ENCODE results near the gene FYN. TPM values are rescaled to one million over a fixed set of nuclear protein-coding genes. Genes with fewer than 3 reads are reported as not detected.

The FYN gene
- total and polyA plus RNA-seq, 2 experiments from 2014 or later: 58.6 to 166 TPM

DNA sequence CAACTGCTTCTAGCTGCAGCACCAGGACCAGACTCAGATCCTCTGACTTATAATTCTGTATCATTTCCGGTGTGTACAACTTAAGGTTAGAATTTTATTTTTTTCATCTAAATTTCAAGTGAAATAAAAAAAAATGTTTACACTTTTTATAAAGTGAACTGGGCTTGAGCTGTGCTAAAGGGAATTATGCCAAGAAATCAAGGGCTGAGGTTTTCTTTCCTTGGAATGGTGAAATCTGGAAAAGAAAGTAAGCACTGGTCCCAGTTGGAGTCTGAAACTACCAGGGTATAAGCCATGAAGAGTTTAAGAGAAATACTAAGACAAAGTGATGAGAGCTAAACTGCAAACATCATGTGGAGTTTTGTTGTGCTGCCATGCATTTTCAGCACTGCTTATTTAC, 21.7 kb upstream of the FYN start:
- Histone ChIP-seq H3K9ac (no peak overlapping the region), H3K27me3 (replicated peaks; ENCODE audit: insufficient read depth) (no peaks in the 10 kb centered on the region), H4K20me1 (ENCODE audit: insufficient read depth) (no peaks in the 10 kb centered on the region), H3K4me3 (no peak overlapping the region), H3F3A (ENCODE audit: insufficient read depth) (peaks cover 14% of the 10 kb centered on the region), H3K9me2 (ENCODE audit: insufficient read depth) (no peaks in the 10 kb centered on the region), H2AFZ (peak overlapping the region; percentile 27), H3K9me3 (ENCODE audit: low read depth) (no peaks in the 10 kb centered on the region), H3K27ac (peak overlapping the region; percentile 19), H3K4me1 (ENCODE audit: insufficient read depth) (peaks cover 24% of the 10 kb centered on the region), H3K79me2 (ENCODE audit: insufficient read depth) (no peaks in the 10 kb centered on the region), H3K36me3 (ENCODE audit: low read depth) (no peaks in the 10 kb centered on the region), H3K4me2 (ENCODE audit: unreplicated experiment) (peak overlapping the region; percentile 59)
- TF ChIP-seq EZH2 (IDR thresholded peaks at IDR 0.05; ENCODE audit: insufficient read depth, poor library complexity, severe bottlenecking) (no peak), EZH2phosphoT487 (IDR thresholded peaks at IDR 0.05; ENCODE audit: insufficient read depth, low read depth) (no peak)
- in situ Hi-C loops (cut with MboI): no loop called here
- 14 to 18% methylated on average over 1 of the region's 1 CpG for WGBS, 2 experiments (ENCODE audit: low coverage in 1 of 2, low lambda C conversion rate in 2 of 2, missing lambda C conversion rate in 2 of 2)
- peak; percentile 45 for DNase-seq

DNA sequence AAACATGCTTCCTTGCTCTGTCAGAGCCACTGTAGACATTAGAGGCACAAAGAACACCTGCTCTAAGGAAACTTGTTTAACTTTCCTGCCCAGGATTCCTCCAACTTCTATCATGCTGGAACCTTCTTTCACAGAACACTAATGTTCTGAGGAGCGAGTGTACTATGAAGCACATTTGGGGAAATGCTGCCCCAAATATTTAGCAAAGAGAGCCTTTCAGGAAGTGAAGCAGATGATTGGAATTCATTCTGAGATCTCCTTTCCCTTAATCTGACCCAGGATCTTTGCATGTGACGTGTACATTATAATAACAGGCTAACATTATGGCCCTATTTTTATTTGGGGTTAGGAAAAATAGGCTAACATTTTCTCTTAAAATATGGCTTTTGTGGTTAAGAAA, 21.0 kb upstream of the FYN start:
- no peaks in the 10 kb centered on the region for H3K27me3 ChIP-seq (replicated peaks; ENCODE audit: insufficient read depth)
- peak overlapping the region; percentile 57 for H2AFZ ChIP-seq
- peaks cover 14% of the 10 kb centered on the region for H3F3A ChIP-seq (ENCODE audit: insufficient read depth)
- peak overlapping the region; percentile 59 for H3K4me2 ChIP-seq (ENCODE audit: unreplicated experiment)
- in situ Hi-C loops (cut with MboI): no loop called here
- H3K9ac ChIP-seq: no peak overlapping the region
- no peak for TF ChIP-seq EZH2phosphoT487 (IDR thresholded peaks at IDR 0.05; ENCODE audit: insufficient read depth, low read depth)
- no peak for TF ChIP-seq EZH2 (IDR thresholded peaks at IDR 0.05; ENCODE audit: insufficient read depth, poor library complexity, severe bottlenecking)
- peak overlapping the region; percentile 12; the same call in 1 of the 2 replicates for H3K4me3 ChIP-seq
- H3K9me2 ChIP-seq (ENCODE audit: insufficient read depth): no peaks in the 10 kb centered on the region
- no peaks in the 10 kb centered on the region for H3K36me3 ChIP-seq (ENCODE audit: low read depth)
- H3K79me2 ChIP-seq (ENCODE audit: insufficient read depth): no peaks in the 10 kb centered on the region
- H4K20me1 ChIP-seq (ENCODE audit: insufficient read depth): no peaks in the 10 kb centered on the region
- H3K4me1 ChIP-seq (ENCODE audit: insufficient read depth): peaks cover 28% of the 10 kb centered on the region
- DNase-seq: peak; percentile 66
- WGBS, 2 experiments (ENCODE audit: low coverage in 1 of 2, low lambda C conversion rate in 2 of 2, missing lambda C conversion rate in 2 of 2): 25 to 29% methylated on average over 2 of the region's 2 CpGs
- peak overlapping the region; percentile 19 for H3K27ac ChIP-seq
- H3K9me3 ChIP-seq (ENCODE audit: low read depth): no peaks in the 10 kb centered on the region

DNA sequence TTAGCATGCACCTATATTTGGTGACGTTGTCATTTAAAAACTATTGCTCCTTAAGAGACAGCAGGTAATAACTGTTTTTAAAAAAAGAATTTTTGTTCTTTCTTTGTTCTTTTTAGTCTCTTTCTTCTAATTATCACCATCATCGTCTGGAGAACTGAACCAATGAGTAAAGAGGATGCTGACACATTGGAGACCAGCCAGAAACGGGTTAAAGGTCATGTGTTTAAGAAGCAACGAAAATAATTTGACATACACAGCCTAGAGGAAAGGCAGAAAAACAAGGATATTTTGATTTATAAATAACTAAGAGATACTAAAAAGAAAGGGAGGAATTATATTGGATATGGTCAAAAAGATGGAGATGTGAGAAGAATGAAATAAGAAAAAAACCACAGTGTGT, 19.2 kb upstream of the FYN start:
- no peak for TF ChIP-seq EZH2 (IDR thresholded peaks at IDR 0.05; ENCODE audit: insufficient read depth, poor library complexity, severe bottlenecking)
- TF ChIP-seq EZH2phosphoT487 (IDR thresholded peaks at IDR 0.05; ENCODE audit: insufficient read depth, low read depth): no peak

DNA sequence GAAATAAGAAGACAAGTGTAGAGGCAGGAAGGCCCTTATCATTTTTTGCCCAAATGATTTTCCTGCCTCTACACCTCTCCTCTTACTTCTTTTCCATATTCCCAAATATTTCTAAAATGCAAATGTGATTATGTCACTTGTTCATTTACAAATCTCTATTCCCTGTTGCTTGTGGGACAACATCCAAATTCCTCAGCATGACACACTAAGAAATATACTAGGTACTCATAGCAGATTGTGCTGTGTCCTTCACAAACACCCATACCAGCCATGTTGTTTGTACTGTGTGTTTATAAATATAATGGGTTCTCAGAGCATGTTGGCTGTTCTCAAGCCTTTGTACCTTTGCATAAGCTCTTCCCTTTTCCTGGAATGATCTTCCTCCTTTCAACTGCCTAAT, 17.7 kb upstream of the FYN start:
- Histone ChIP-seq H3K9me3 (ENCODE audit: low read depth) (no peaks in the 10 kb centered on the region), H3K36me3 (ENCODE audit: low read depth) (no peaks in the 10 kb centered on the region), H2AFZ (peak overlapping the region; percentile 8; the same call in 1 of the 2 replicates), H3K9me2 (ENCODE audit: insufficient read depth) (no peaks in the 10 kb centered on the region), H3K4me1 (ENCODE audit: insufficient read depth) (peaks cover 33% of the 10 kb centered on the region), H4K20me1 (ENCODE audit: insufficient read depth) (no peaks in the 10 kb centered on the region), H3K27me3 (replicated peaks; ENCODE audit: insufficient read depth) (no peaks in the 10 kb centered on the region), H3K27ac (no peak overlapping the region), H3K9ac (no peak overlapping the region), H3F3A (ENCODE audit: insufficient read depth) (peaks cover 14% of the 10 kb centered on the region), H3K4me2 (ENCODE audit: unreplicated experiment) (no peak overlapping the region), H3K4me3 (no peak overlapping the region), H3K79me2 (ENCODE audit: insufficient read depth) (no peaks in the 10 kb centered on the region)
- in situ Hi-C loops (cut with MboI): no loop called here
- TF ChIP-seq EZH2 (IDR thresholded peaks at IDR 0.05; ENCODE audit: insufficient read depth, poor library complexity, severe bottlenecking) (no peak), EZH2phosphoT487 (IDR thresholded peaks at IDR 0.05; ENCODE audit: insufficient read depth, low read depth) (no peak)
- peak; percentile 64 for DNase-seq

More for the DNA sequence above, 19.2 kb upstream of the FYN start:
- 56 to 57% methylated on average over 4 of the region's 4 CpGs for WGBS, 2 experiments (ENCODE audit: low coverage in 1 of 2, low lambda C conversion rate in 2 of 2, missing lambda C conversion rate in 2 of 2)
- no peaks in the 10 kb centered on the region for H3K36me3 ChIP-seq (ENCODE audit: low read depth)
- H2AFZ ChIP-seq: no peak overlapping the region
- no peaks in the 10 kb centered on the region for H3K9me3 ChIP-seq (ENCODE audit: low read depth)
- H3K79me2 ChIP-seq (ENCODE audit: insufficient read depth): no peaks in the 10 kb centered on the region
- in situ Hi-C loops (cut with MboI): no loop called here
- no peaks in the 10 kb centered on the region for H3K27me3 ChIP-seq (replicated peaks; ENCODE audit: insufficient read depth)
- H3K9me2 ChIP-seq (ENCODE audit: insufficient read depth): no peaks in the 10 kb centered on the region
- no peak overlapping the region for H3K27ac ChIP-seq
- DNase-seq: no peak
- peaks cover 14% of the 10 kb centered on the region for H3F3A ChIP-seq (ENCODE audit: insufficient read depth)
- H3K4me3 ChIP-seq: no peak overlapping the region
- no peak overlapping the region for H3K9ac ChIP-seq
- no peak overlapping the region for H3K4me2 ChIP-seq (ENCODE audit: unreplicated experiment)
- no peaks in the 10 kb centered on the region for H4K20me1 ChIP-seq (ENCODE audit: insufficient read depth)
- peaks cover 33% of the 10 kb centered on the region for H3K4me1 ChIP-seq (ENCODE audit: insufficient read depth)
